Limb (tissue), 2 donors: Measurements from ENCODE around the gene CREG2.
"Not testable (repeated sequence)": the region's sequence is repeated elsewhere in the genome, so short reads cannot be mapped to it uniquely, and the experiment has no call there.

ENCODE experiments used
- DNase-seq, 2 donors: peaks; one replicate each; pipeline ENCODE4 v3.0.0-alpha.2; 2016; ENCODE audit errors: extremely low spot score in 2 of 2

The CREG2 gene

GRCh38 chr2:101374821-101375561 lies 12.3 kb downstream of the CREG2 start:
- no peak for DNase-seq

GRCh38 chr2:101372792-101373191 lies 14.5 kb downstream of the CREG2 start:
- DNase-seq = no peak

- DNase-seq = no peak
Measured at GRCh38 chr2:101371636-101372035, 15.7 kb downstream of the CREG2 start.

DNA sequence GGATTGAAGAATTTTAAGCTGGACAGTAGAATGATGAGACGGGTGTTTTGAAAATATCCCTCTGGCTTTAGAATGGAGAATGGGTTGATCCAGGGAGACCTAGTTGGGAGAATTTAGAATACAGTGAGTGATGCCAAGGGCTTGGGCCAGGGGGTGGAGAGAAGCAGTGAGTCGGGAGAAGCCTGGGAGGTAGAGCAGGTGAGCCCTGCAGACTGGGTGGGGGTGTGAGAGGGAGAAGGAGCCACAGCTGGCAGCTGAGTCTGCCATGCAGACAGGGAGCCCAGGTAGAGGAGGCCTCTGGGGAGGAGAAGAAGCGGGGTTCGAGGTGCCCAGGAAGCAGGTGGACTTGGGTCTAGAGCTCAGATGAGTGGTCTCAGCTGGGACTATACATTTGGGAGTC lies 18.2 kb downstream of the CREG2 start:
- DNase-seq = no peak

DNA sequence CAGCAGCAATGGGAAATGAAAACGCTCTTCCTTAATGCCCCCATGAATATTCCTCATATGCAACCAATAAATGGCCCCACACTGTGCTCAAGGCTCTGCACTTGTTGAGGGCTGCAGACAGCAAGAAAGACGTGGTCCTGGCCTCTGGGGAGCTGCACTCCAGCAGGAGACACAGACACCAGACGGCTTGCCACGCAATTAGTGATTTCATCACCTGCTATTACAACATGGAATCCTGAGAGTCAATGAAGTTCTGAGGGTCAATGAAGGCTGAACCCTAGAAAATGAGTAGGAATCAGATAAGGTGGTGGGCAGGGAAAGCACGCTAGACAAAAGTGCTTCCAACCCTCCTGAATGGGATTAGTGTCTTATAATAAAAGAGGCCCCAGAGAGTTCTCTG lies 18.9 kb downstream of the CREG2 start:
- DNase-seq = no peak

DNA sequence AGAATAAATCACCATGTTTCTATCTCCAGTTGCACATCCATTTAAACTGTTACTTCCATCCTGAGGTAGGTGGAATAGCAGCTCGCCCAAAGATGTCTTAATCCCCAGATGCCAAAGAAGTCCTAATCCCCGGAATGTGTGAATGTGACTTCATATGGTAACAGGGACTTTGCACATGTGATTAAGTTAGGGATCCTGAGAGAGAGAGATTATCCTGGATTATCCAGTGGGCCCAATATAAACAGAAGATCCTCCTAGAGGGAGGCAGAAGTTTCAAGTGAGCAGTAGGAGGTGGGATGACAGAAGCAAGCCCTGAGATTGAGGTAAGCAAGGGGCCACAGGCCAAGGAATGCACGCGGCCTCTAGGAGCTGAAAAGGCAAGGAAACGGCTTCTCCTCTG lies 19.8 kb downstream of the CREG2 start:
- DNase-seq = no peak

DNA sequence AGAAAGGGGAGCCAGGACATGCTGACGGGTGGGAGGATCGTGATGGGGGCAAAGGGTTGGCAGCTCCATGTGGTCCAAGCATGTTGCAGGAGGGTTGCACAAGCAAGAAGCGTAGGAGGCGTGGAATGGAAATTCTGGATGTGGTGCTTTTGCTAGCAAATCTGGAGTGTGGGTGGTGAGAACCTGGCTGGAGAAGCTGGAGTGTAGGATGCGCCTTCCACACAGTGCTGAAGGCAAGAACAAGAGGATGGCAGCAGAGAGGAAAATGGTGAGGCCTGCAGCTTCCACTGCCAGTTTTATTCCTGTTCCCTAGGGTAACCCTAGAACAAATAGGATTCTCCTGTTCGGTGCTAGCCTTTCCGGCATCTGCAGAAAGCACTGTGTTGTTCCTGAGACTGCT lies 22.4 kb downstream of the CREG2 start:
- DNase-seq = no peak

DNA sequence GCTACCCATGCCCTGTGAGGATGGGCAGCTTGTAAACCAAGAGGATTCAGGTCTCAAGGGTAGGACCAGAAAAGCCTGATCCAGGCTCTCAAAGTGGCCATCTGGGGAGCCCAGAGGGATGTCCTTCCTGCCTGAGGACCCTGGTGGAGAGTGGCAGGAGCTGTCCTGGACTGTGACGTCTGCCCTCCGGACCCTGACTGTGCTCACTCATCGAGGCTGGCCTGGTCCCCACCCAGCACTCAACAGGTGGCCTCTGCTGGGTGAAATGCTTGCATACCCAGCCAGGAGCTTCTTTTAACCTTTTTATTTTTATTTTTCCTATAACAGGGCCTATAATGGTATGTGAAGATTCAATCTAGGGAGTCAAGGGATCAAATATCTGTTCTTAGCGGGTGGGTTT lies 24.5 kb downstream of the CREG2 start:
- DNase-seq = no peak

- DNase-seq = no peak
Measured at GRCh38 chr2:101362316-101362715, 25.0 kb downstream of the CREG2 start.

- no peak for DNase-seq
Measured at GRCh38 chr2:101361522-101361921, 25.8 kb downstream of the CREG2 start.

- no peak for DNase-seq
Measured at GRCh38 chr2:101361121-101361520, 26.2 kb downstream of the CREG2 start.

DNA sequence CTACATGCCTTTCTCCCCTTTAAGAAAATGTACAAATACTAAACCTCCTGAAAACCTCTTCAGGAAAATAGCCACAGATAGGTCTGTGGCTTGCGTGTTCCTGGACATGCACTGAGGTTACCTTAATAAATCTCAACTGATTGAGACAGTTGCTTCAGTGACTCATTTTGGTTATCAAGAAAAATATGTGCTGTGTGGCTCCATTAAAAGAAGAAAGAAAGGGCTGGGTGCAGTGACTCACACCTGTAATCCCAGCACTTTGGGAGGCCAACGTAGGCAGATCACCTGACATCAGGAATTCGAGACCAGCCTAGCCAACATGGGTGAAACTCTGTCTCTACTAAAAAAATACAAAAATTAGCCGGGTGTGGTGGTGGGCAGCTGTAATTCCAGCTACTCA lies 27.1 kb downstream of the CREG2 start:
- DNase-seq = no peak

DNA sequence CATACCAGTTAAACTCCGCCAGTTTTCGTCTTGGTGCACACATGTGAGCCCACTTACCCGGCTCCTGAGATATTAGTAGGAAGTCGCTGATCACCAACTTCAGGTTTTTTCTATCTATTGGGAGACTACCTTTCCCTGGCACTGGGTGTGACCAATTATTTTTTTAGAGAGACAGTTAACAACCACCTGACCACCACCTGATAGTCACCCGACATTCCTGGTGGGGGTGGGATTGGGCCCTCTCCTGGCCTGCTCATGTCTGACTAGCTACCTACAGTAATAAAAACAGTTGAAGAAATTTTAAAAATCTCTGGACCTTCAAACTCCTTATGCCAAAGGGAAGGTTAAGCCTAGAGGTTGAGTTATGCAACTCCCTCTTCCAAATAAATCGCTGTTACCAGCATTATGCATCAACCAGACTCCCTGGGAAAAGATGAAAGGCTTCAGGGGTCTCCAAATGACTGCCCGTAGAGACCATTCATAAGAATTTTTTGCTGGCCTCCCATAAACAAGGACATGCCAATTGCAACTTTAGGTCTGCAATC lies 27.8 kb downstream of the CREG2 start:
- no peak for DNase-seq

GRCh38 chr2:101357376-101357775 lies 29.9 kb downstream of the CREG2 start:
- DNase-seq = no peak

DNA sequence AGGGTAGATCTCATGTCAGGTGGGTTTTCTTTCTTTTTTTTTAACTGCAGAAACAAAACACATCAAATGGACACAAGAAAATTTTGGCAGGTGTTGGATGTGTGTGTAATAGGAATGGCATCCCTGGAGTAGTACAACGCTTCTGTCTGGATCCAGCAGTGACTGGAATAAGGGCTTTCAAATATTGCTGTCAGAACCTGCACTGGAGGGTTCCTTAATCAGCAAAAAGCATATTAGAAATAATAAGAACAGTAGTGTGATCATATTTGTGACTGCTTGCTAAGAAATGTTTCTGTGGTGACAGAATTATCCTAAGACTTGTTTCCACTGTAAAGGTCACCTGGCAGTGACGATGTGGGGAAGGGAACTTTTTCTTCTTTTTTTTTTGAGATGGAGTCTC lies 30.8 kb downstream of the CREG2 start:
- no peak for DNase-seq

DNA sequence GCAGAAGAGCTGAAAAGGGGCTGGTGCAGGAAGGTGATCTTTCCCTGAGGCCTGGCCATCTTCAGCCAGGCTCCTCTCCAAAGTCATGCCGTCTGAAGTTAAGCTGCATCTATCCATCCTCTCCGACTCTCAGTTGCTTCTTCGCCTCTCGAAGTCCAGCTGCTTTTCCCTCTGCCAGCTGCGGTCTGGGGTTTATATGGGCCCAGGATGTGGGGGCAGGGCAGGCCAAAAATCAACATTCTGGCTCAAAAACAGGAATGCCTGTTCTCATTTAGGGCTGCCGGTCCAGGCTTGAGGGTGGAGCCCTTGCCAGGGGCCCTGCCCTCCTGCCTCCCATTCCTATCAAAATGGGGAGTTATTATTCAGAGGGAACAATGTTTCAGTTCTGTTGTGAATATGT lies 31.2 kb downstream of the CREG2 start:
- DNase-seq = no peak

- no peak for DNase-seq
Measured at GRCh38 chr2:101355401-101356054, 31.8 kb downstream of the CREG2 start.

DNA sequence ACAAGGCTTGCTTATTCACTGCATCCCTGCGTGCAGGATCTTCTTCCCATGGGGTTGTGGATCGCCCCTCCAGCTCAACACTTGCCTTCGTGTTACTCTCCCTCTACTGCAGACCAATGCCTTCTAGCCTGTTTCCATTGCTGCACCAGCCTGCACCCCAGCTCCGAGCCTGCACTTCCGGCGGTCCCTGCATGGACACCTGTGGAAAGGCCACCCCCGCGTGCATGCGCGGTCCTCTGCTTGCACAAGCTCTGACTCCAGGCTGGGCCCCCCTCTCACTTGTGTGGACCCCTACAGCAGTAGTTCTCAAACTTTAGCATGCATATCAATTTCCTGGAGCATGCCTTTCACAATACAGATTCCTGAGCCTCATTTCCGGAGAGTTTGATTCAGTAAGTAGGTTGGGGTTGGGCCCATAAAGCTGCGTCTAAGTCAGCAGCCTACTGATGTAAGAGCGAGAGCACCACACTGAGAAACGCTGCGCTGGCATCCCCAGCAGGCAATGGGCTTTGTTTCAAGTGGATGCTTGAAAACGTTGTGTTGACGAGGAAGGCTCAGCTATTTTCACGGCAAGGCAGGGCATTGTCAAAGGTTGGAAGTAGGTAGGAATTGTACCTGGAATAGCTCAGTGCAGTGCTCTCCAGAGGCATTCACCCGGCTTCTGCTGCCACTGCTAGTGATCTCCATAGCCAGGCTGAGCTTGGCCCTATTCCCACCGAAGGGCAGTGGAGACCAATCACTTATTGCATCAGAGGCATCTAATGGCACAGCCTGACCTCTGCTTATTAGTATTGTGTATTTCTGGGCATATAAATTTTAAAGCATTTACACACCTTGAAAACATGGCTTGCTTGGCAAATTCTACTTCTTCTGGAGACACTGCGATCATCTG lies 32.6 kb downstream of the CREG2 start:
- no peak for DNase-seq

GRCh38 chr2:101352631-101353030 lies 34.7 kb downstream of the CREG2 start:
- DNase-seq = not testable (repeated sequence)

DNA sequence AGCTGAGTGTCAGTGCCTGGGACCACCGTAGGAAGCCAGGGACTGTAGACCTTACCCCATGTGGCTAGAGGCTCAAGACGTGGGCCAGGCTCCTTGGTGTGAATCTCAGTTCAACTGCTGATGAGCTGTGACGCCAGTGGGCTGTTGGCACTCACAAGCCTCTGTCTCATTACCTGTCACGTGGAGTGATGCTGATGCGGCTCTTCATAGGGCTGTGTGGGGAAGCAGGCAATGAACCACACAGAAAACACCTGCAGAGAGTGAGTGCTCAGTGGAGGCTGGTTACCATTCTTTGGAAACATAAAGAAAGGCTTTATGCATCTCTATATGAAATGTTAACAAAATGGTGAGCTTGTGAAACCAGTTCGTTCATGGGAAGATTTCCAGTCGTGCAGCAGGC lies 36.1 kb downstream of the CREG2 start:
- DNase-seq = no peak

GRCh38 chr2:101349893-101350662 lies 37.2 kb downstream of the CREG2 start:
- no peak for DNase-seq
